GM12875 (cell line): Measurements from ENCODE around the gene CCDC70.
A peak's percentile ranks its signal among the peaks of the same experiment; 100 is the strongest.

Source experiments
- H3K4me3 ChIP-seq: one replicate; pipeline ENCODE4 v1.5.1; 2011; ENCODE audit warnings: low read depth, low read length, control low read depth
- TF ChIP-seq, protein P1 (sequence below): IDR thresholded peaks from 2 replicates; pipeline ENCODE4 v1.5.1; 2011; ENCODE audit warnings: low read depth, mild to moderate bottlenecking, control low read depth, inconsistent platforms, low read length, moderate library complexity, borderline replicate concordance; ENCODE audit not compliant: insufficient read depth

Gene CCDC70

DNA sequence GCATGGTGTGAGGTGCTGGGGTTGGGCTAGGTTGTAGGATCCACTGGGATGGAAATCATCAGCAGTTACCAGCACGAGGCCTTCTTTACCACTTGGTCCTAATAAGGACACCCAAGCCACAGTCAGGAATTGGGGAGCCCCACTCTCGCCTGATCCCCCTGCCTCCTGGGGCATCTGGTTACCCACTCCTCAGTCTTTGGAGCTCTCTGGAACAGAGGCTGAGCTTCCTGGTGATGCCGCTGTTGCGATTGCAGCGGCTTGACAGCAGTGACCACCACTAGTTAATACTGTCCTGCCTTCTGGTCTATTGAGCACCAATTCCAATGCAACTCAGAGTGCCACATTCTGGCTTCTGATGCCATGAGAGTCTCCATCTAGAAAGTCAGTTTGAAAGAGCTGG is 30.2 kb upstream of the CCDC70 start:
- TF ChIP-seq, protein P1, sequence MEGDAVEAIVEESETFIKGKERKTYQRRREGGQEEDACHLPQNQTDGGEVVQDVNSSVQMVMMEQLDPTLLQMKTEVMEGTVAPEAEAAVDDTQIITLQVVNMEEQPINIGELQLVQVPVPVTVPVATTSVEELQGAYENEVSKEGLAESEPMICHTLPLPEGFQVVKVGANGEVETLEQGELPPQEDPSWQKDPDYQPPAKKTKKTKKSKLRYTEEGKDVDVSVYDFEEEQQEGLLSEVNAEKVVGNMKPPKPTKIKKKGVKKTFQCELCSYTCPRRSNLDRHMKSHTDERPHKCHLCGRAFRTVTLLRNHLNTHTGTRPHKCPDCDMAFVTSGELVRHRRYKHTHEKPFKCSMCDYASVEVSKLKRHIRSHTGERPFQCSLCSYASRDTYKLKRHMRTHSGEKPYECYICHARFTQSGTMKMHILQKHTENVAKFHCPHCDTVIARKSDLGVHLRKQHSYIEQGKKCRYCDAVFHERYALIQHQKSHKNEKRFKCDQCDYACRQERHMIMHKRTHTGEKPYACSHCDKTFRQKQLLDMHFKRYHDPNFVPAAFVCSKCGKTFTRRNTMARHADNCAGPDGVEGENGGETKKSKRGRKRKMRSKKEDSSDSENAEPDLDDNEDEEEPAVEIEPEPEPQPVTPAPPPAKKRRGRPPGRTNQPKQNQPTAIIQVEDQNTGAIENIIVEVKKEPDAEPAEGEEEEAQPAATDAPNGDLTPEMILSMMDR = no peak
- no peak overlapping the region for H3K4me3 ChIP-seq

DNA sequence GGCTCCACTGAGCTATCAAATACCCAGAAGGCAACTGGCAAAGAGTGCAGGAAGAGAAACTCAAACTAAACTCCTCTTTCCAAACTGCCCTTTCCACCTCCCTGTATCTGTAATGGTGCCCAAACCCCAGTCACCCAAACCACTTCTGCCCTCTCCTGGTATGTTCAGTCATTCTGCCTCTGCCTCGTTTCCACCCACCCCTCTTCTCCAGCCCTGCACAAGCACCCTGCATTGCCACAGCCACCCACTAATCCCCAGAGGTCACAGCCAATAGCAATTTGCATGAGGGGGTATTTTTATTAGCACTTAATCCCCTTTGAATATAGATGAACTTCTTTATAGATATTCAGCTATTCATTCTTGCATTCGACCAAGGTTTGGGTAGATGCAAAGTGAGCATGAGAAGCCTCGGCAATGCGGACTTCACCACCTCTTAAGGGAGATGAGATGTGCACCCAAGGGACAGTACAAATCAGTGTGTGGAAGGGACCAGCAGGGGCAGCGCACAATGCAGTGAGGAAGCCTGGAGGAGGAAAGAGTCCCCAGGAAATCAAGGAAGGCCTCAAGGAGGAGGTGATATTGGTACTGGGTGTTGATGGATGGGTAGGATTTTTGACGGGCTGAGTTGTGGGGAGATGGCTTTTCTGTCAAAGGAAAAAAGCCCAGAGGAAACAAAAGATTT is 29.2 kb upstream of the CCDC70 start:
- TF ChIP-seq, protein P1 = peak; percentile 55; the same call in 1 of the 2 replicates

DNA sequence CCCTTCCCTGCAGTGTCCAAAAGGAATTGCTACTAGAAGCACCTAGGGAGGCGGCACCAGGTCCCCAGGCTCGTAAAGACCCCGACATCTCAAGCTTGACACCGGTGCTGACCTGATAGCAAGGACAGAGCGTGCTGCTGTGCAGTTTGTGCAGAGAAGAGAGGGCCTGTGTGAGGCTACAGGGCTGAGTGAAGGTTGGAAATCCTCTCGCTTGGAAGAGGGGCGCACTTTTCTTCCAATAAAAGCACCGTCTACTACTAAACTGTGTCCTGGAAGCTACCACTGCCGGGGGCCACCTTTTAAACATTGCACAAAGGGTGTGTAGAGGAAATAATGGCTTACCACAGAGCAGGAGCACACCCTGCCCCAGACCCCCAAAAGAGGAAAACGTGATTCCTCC is 27.8 kb upstream of the CCDC70 start:
- no peak overlapping the region for H3K4me3 ChIP-seq

More for the DNA sequence above, 29.2 kb upstream of the CCDC70 start:
- H3K4me3 ChIP-seq = no peak overlapping the region

DNA sequence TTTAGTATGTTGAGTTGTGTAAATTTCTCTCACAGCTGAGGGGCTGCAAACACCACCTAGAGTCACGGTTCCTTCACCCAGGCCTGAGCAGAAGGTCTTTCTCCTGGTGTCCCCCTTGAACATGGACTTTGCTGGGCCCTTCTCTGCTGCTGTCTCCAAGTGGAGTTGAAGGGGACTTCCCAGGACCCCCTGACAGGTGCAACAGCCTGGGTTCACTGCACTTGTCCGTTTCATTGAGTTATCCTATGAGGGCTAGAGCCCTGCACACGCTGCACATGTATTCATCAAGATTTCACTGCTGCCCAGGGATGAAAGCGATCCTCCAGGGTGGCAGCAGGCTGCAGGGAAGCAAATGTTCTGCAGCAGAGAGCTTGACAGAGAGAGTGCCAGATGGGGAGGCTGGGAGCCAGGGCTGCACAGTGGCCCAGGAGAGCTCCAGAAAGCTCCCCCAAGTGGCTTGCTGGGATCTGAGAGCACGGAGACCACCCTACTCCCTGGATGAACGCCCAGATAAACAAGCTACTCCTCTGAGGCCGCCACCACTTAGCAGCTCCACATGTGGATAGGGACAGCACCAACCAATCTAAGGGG is 27.1 kb upstream of the CCDC70 start:
- no peak overlapping the region for H3K4me3 ChIP-seq
- TF ChIP-seq, protein P1 = no peak

More for the DNA sequence above, 27.8 kb upstream of the CCDC70 start:
- TF ChIP-seq, protein P1 = no peak

DNA sequence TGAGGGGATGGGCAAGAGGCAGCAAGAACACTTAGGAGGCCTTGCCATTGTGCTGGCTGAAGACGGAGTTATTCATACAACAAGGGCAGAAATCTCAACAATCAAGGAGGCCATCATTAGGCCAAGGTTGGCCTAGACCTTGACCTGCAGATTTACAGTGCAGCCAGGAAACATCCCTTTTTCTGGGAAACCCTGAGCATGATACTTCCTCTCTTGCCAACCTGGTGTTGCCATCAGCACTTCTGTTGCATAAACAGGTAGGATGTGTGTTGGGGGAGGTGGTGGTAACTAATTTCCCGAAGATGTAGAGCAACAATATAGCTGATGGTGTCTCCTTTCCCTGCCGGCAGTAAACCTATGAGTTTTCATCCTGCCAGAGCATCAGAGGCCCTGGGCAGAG is 24.8 kb upstream of the CCDC70 start:
- no peak overlapping the region for H3K4me3 ChIP-seq
- TF ChIP-seq, protein P1 = no peak

DNA sequence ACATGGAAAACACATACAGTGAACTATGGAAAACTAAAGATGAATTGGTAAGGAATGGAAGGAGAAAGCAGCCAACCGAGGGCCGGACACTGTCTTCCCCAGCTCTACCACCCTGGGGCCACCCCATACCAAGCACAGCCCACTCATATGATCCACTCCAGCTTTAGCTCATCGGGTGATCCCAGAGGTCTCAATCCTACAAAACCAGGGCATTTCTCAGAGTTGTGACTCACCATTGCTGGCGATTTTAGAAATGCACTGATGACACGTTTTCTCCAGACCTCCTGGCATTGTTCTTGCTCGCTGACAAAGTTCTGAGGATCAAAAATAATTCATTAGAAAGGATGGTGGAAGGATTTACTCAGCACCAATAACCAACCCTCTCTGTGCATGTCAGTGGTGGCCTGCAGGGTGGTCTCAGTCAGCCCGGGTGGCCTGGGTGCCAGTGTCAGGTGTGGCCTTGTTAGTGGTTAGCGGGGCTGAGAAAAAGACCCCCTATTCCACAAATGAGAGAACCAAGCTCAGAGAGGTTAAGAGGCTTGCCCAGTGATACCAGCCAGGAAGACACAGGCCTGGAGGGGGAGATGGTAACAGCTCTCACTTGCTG is 23.4 kb upstream of the CCDC70 start:
- TF ChIP-seq, protein P1 = no peak
- no peak overlapping the region for H3K4me3 ChIP-seq
